ENCODE data around the gene CANT1. TPM values are rescaled to one million over a fixed set of nuclear protein-coding genes. Genes with fewer than 3 reads are reported as not detected.

The CANT1 gene
- total RNA-seq, 1 experiment from 2014 or later = 33.0 TPM

GRCh38 chr17:78993981-78994671, 15.4 kb downstream of the CANT1 start:
- H4K20me1 ChIP-seq (ENCODE audit: control insufficient read depth, insufficient read depth, insufficient read length) = no peaks in the 10 kb centered on the region

More at GRCh38 chr17:78993981-78994671, 15.4 kb downstream of the CANT1 start:
- Histone ChIP-seq H3K9me3 (ENCODE audit: control insufficient read depth, low read depth, low read length) (no peaks in the 10 kb centered on the region), H4K8ac (replicated peaks; ENCODE audit: insufficient read length, low read depth, low read length) (no peak overlapping the region), H2BK20ac (ENCODE audit: low read depth, low read length, poor library complexity, severe bottlenecking) (no peak overlapping the region), H3K56ac (ENCODE audit: insufficient read length, low read depth, low read length) (no peak overlapping the region), H3K4me2 (ENCODE audit: insufficient read depth, insufficient read length, low read length) (no peak overlapping the region), H3K9ac (ENCODE audit: extremely low read depth, insufficient read length, low read length) (no peak overlapping the region), H3K4ac (ENCODE audit: low read depth, low read length) (no peak overlapping the region), H3K27me3 (ENCODE audit: insufficient read depth, low read length) (no peaks in the 10 kb centered on the region), H2AK5ac (ENCODE audit: insufficient read length, low read length) (no peak overlapping the region), H3K14ac (ENCODE audit: insufficient read depth, low read length) (no peak overlapping the region), H3T11ph (ENCODE audit: low read length) (no peak overlapping the region), H3K23ac (ENCODE audit: insufficient read length, low read depth, low read length) (no peak overlapping the region), H2BK15ac (ENCODE audit: low read depth, low read length) (no peak overlapping the region), H3K79me1 (ENCODE audit: insufficient read depth, low read depth, low read length, poor library complexity, severe bottlenecking) (no peaks in the 10 kb centered on the region), H3K79me2 (ENCODE audit: insufficient read depth, low read length) (no peaks in the 10 kb centered on the region), H3K23me2 (ENCODE audit: insufficient read length, low read depth, low read length, poor library complexity, severe bottlenecking) (no peaks in the 10 kb centered on the region), H2BK12ac (ENCODE audit: insufficient read length, low read depth, low read length) (no peak overlapping the region), H2BK120ac (ENCODE audit: low read depth, low read length, poor library complexity, severe bottlenecking) (no peak overlapping the region), H3K18ac (ENCODE audit: insufficient read length, low read depth, low read length) (no peak overlapping the region), H4K5ac (ENCODE audit: insufficient read length, low read depth, low read length) (no peak overlapping the region), H3K4me1 (ENCODE audit: insufficient read depth, low read length) (no peaks in the 10 kb centered on the region), H2AFZ (ENCODE audit: low read length) (no peak overlapping the region), H3K27ac (ENCODE audit: insufficient read length, low read depth, low read length) (no peak overlapping the region), H2BK5ac (ENCODE audit: insufficient read length, low read length) (no peak overlapping the region), H4K91ac (ENCODE audit: insufficient read length, low read depth, low read length) (no peak overlapping the region)
- Mint-ChIP-seq H3K9me3 (no peaks in the 10 kb centered on the region), H3K27ac (no peak overlapping the region), H3K4me3 (no peak overlapping the region), H3K27me3 (ENCODE audit: low read depth) (peaks cover 32% of the 10 kb centered on the region), H3K36me3 (ENCODE audit: insufficient read depth in 1 of 3, low read depth in 3 of 3) (peaks cover 19 to 62% (median 34%) of the 10 kb centered on the region in 3 experiments), H3K4me1 (no peaks in the 10 kb centered on the region)
- no CpG with 5 or more reads among the region's 22 CpGs for WGBS (ENCODE audit: extremely low coverage, insufficient read length, low lambda C conversion rate)
- TF ChIP-seq CTCF (conservative IDR thresholded peaks at IDR 0.05) = no peak
- DNase-seq = no peak
